Measurements from ENCODE around the gene SEPTIN10.

DNA sequence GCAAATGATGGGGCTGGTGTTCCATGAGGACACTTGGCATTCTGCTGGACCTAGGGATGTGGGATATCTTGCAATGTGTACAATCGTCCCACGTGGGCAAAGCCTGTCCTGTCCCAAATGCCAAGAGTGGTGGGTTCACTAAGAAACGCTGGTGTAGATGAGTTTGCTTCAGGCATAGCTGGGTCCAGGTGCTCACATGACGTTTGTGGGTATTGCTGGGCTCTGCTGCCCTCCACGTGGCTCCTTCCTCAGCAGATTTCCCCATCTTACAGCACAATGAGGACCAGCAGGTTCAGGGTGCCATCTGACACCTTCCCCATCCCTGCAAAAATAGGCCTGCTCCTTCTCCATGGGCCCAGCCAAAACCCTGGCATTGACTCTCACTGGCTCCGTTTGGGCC is 105.9 kb downstream of the SEPTIN10 start:
- no peak for TF ChIP-seq POLR2A (IDR thresholded peaks at IDR 0.05)
- TF ChIP-seq, protein P1, sequence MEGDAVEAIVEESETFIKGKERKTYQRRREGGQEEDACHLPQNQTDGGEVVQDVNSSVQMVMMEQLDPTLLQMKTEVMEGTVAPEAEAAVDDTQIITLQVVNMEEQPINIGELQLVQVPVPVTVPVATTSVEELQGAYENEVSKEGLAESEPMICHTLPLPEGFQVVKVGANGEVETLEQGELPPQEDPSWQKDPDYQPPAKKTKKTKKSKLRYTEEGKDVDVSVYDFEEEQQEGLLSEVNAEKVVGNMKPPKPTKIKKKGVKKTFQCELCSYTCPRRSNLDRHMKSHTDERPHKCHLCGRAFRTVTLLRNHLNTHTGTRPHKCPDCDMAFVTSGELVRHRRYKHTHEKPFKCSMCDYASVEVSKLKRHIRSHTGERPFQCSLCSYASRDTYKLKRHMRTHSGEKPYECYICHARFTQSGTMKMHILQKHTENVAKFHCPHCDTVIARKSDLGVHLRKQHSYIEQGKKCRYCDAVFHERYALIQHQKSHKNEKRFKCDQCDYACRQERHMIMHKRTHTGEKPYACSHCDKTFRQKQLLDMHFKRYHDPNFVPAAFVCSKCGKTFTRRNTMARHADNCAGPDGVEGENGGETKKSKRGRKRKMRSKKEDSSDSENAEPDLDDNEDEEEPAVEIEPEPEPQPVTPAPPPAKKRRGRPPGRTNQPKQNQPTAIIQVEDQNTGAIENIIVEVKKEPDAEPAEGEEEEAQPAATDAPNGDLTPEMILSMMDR (IDR thresholded peaks at IDR 0.05) = no peak

Measured in ovary (tissue), 3 donors.